CD4-positive, alpha-beta T cell (primary cell): ENCODE results near the gene PDLIM5. TPM values are rescaled to one million over a fixed set of nuclear protein-coding genes. Genes with fewer than 3 reads are reported as not detected.

Source experiments
- ATAC-seq: fragments of 200-7000 bp; cut with Tn5 transposase; one replicate; pipeline ENCODE4 v1.10.0; 2022; ENCODE audit warnings: mild to moderate bottlenecking; ENCODE audit not compliant: poor library complexity
- CTCF ChIA-PET: fragments of 350-600 bp; sonication (Branson Sonifier 250); formaldehyde crosslinking; loops from one replicate; lab custom pipeline; 2021; ENCODE audit warnings: antibody characterized with exemption, inconsistent platforms; lab: Charles Lee
- POLR2A ChIA-PET: fragments of 350-600 bp; sonication (Branson Sonifier 250); formaldehyde crosslinking; loops from one replicate; lab custom pipeline; 2021; ENCODE audit warnings: antibody characterized with exemption, inconsistent platforms; lab: Charles Lee
- DNase-seq, 14 experiments: peaks; one replicate each; pipeline ENCODE4 v3.0.0-alpha.2; 2013 to 2020; ENCODE audit warnings: mixed read lengths in 2 of 14
- H3K27ac ChIP-seq, 2 donors: one replicate each; pipeline versions ENCODE4 v1.5.1 to v1.7.0; 2013; ENCODE audit warnings: low read length in 2 of 2, low read depth in 1 of 2, mild to moderate bottlenecking in 1 of 2
- H3K27me3 ChIP-seq, 2 experiments: 1 replicate in 1 of 2; 2 replicates in 1 of 2; pipeline versions ENCODE4 v1.6.1 to v1.7.0; 2013; ENCODE audit warnings: low read length in 2 of 2, control low read depth in 1 of 2, mild to moderate bottlenecking in 1 of 2, moderate library complexity in 1 of 2; ENCODE audit not compliant: insufficient read depth in 2 of 2, control insufficient read depth in 1 of 2
- H3K36me3 ChIP-seq: one replicate; pipeline ENCODE4 v1.6.1; 2013; ENCODE audit warnings: low read length, control low read depth; ENCODE audit not compliant: insufficient read depth
- H3K4me1 ChIP-seq: one replicate; pipeline ENCODE4 v1.6.1; 2013; ENCODE audit warnings: low read length, control low read depth; ENCODE audit not compliant: insufficient read depth
- H3K4me3 ChIP-seq: one replicate; pipeline ENCODE4 v1.5.1; 2013; ENCODE audit warnings: mild to moderate bottlenecking, low read length, moderate library complexity
- H3K9me3 ChIP-seq, 2 experiments: 1 replicate in 1 of 2; 2 replicates in 1 of 2; pipeline versions ENCODE4 v1.6.1 to v1.7.0; 2013; ENCODE audit warnings: low read length in 2 of 2, mild to moderate bottlenecking in 2 of 2, control low read depth in 1 of 2, moderate library complexity in 1 of 2; ENCODE audit not compliant: control insufficient read depth in 1 of 2, insufficient read depth in 1 of 2
- H3K27ac Mint-ChIP-seq: one replicate; pipeline ENCODE4 v1.8.0; 2020; ENCODE audit warnings: mixed read lengths
- H3K27me3 Mint-ChIP-seq: one replicate; pipeline ENCODE4 v1.8.0; 2021; ENCODE audit warnings: mixed read lengths
- H3K36me3 Mint-ChIP-seq: one replicate; pipeline ENCODE4 v1.8.0; 2021; ENCODE audit warnings: low read depth, mixed read lengths
- H3K4me1 Mint-ChIP-seq: one replicate; pipeline ENCODE4 v1.8.0; 2021; ENCODE audit warnings: low read depth, mixed read lengths
- H3K4me3 Mint-ChIP-seq: one replicate; pipeline ENCODE4 v1.8.0; 2020; ENCODE audit warnings: mild to moderate bottlenecking, mixed read lengths
- H3K9me3 Mint-ChIP-seq: one replicate; pipeline ENCODE4 v1.8.0; 2020; ENCODE audit warnings: mixed read lengths
- intact Hi-C, 2 experiments: fragments of 100-400 bp; cut with DNase I in 1 of 2; cut with micrococcal nuclease in 1 of 2; formaldehyde crosslinking; loops; one replicate each; pipeline versions ENCODE4 v1.15.1 to v1.9.0; 2023 to 2025; cut with DNase I, micrococcal nuclease
- total RNA-seq, 174 experiments: library from RNA in 2 of 174; stranded (reverse) in 2 of 174; gene quantifications; one replicate each; pipeline ENCODE4 v1.2.3 and lab custom pipeline; 2021 to 2026
- TF ChIP-seq, protein P1 (sequence below): fragments of 200-600 bp; IDR thresholded peaks from one replicate; pipeline ENCODE4 v1.8.0; 2022; ENCODE audit warnings: antibody characterized with exemption, mild to moderate bottlenecking

PDLIM5 gene
- total RNA-seq, 2 experiments from 2014 or later = 23.0 to 23.1 TPM

DNA sequence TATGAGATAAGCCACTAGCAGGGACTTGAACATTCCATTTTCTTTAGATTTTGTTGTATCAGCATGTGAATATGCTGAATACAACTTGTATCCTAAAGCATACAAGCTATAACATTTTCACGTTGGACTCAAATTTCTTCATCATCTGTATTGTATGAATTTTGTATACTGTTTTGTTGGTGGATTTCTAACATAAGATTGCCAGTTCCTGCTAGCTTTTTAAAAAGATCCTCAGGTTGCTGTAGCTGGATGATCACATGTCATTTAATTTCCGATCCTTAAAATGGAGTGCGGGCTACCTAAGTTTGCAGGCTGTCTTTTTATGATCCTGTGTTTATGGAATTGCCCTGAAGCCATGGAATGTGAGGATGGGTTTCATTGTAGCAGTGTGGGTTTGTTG, 6.9 kb downstream of the PDLIM5 start:
- ChIA-PET POLR2A (no interaction called here), CTCF (no interaction called here)
- intact Hi-C loops = no loop called here
- no peaks in the 10 kb centered on the region for H3K9me3 Mint-ChIP-seq
- no peaks in the 10 kb centered on the region for H3K4me1 ChIP-seq
- H3K27me3 ChIP-seq = no peaks in the 10 kb centered on the region
- TF ChIP-seq, protein P1, sequence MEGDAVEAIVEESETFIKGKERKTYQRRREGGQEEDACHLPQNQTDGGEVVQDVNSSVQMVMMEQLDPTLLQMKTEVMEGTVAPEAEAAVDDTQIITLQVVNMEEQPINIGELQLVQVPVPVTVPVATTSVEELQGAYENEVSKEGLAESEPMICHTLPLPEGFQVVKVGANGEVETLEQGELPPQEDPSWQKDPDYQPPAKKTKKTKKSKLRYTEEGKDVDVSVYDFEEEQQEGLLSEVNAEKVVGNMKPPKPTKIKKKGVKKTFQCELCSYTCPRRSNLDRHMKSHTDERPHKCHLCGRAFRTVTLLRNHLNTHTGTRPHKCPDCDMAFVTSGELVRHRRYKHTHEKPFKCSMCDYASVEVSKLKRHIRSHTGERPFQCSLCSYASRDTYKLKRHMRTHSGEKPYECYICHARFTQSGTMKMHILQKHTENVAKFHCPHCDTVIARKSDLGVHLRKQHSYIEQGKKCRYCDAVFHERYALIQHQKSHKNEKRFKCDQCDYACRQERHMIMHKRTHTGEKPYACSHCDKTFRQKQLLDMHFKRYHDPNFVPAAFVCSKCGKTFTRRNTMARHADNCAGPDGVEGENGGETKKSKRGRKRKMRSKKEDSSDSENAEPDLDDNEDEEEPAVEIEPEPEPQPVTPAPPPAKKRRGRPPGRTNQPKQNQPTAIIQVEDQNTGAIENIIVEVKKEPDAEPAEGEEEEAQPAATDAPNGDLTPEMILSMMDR = no peak
- H3K27ac Mint-ChIP-seq = no peak overlapping the region
- no peak for DNase-seq
- no peak for ATAC-seq
- H3K36me3 ChIP-seq = no peaks in the 10 kb centered on the region
- H3K4me3 ChIP-seq = no peak overlapping the region
- no peaks in the 10 kb centered on the region for H3K27me3 Mint-ChIP-seq
- H3K27ac ChIP-seq = no peak overlapping the region
- H3K36me3 Mint-ChIP-seq = no peaks in the 10 kb centered on the region
- peaks cover 32% of the 10 kb centered on the region for H3K4me1 Mint-ChIP-seq
- no peaks in the 10 kb centered on the region for H3K9me3 ChIP-seq
- no peak overlapping the region for H3K4me3 Mint-ChIP-seq

DNA sequence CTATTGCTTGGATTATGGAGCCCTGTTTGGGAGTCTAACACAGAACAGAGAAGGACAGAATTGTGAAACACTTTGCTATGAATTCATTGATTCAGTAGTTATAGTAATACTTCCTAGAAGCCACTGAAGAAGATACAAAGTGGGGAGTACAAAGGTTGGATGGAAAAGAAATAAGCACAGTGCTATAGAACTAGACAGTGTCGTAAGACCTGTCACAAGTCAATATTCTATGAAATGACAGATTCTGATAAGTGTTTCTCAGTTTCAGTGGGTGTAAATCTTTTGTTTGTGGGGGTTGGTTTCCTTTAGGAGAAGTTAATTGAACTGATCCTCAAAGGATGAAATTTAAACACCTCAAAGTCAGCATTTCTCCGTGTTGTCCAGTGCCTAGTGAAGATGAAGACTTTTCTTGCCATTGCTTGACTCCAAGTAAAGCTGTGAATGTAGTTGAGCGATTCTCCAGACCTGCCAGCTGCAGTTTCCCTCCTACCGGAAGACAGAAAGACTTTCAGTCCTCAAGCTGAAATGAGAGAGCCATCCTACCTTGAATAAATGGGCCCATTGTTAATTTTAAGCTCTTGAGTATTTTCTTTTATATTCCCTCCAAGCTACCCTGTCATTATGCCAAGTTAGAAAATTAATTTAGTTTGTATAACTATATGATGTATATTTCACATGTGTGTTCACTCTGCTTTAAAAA, 7.9 kb downstream of the PDLIM5 start:
- H3K27ac ChIP-seq = no peak overlapping the region
- DNase-seq (no peak), ATAC-seq (no peak)
- no peak overlapping the region for H3K4me3 ChIP-seq
- ChIA-PET CTCF (no interaction called here), POLR2A (no interaction called here)
- H3K27me3 ChIP-seq = no peaks in the 10 kb centered on the region
- Mint-ChIP-seq H3K4me1 (peaks cover 32% of the 10 kb centered on the region), H3K4me3 (no peak overlapping the region), H3K27ac (no peak overlapping the region), H3K36me3 (no peaks in the 10 kb centered on the region), H3K9me3 (no peaks in the 10 kb centered on the region), H3K27me3 (no peaks in the 10 kb centered on the region)
- no peaks in the 10 kb centered on the region for H3K4me1 ChIP-seq
- no peaks in the 10 kb centered on the region for H3K9me3 ChIP-seq
- intact Hi-C loops = no loop called here
- no peaks in the 10 kb centered on the region for H3K36me3 ChIP-seq
- TF ChIP-seq, protein P1 = no peak

DNA sequence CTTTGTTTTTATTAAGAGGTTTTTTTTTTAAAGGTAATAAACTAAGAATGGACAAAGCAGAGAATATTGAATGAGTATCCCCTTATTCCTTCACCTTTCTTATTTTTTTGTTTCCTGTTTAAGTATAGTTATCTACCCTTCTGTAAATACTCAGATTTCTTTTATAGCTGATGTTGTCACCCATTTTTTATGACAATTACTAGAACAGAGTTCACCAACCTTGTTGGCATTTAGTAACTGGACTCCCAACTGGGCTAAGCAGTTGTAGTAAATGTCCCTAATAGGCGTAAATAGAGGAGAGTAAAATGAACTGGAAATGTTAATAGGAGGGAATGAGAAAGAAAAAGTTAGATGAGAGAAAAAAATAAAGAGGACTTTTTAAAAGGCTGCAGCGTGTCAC, 9.8 kb downstream of the PDLIM5 start:
- no peaks in the 10 kb centered on the region for H3K4me1 ChIP-seq
- no peaks in the 10 kb centered on the region for H3K9me3 Mint-ChIP-seq
- peaks cover 21% of the 10 kb centered on the region for H3K4me1 Mint-ChIP-seq
- no peak overlapping the region for H3K27ac ChIP-seq
- no peaks in the 10 kb centered on the region for H3K36me3 Mint-ChIP-seq
- TF ChIP-seq, protein P1 = no peak
- H3K4me3 ChIP-seq = no peak overlapping the region
- H3K36me3 ChIP-seq = no peaks in the 10 kb centered on the region
- ATAC-seq (no peak), DNase-seq (no peak)
- H3K9me3 ChIP-seq = no peaks in the 10 kb centered on the region
- ChIA-PET POLR2A (no interaction called here), CTCF (no interaction called here)
- no peak overlapping the region for H3K4me3 Mint-ChIP-seq
- intact Hi-C loops = no loop called here
- H3K27me3 Mint-ChIP-seq = no peaks in the 10 kb centered on the region
- H3K27ac Mint-ChIP-seq = no peak overlapping the region
- H3K27me3 ChIP-seq = no peaks in the 10 kb centered on the region
